LoVo (cell line): ENCODE measurements around the gene PCP2.

Experiments
- DNase-seq: peaks from one replicate; pipeline ENCODE4 v3.0.0-alpha.2; 2016; ENCODE audit warnings: low spot score

The PCP2 gene

GRCh38 chr19:7638802-7639465, 5.4 kb upstream of the PCP2 start:
- DNase-seq, result no peak

GRCh38 chr19:7637374-7638256, 4.1 kb upstream of the PCP2 start:
- DNase-seq, result peak; percentile 29

GRCh38 chr19:7636691-7637373, 3.3 kb upstream of the PCP2 start, which contains the start of gene STXBP2:
Gene STXBP2, plus strand, starts transcription at chr19:7637110. Its CDS starts 40 bp downstream, at chr19:7637150.
- peak; percentile 90 for DNase-seq

GRCh38 chr19:7636317-7636690, 2.8 kb upstream of the PCP2 start:
- no peak for DNase-seq

- no peak for DNase-seq
Measured at GRCh38 chr19:7635670-7636069, 2.2 kb upstream of the PCP2 start.

GRCh38 chr19:7632340-7633203, 947 bp downstream of the PCP2 start:
- DNase-seq, result no peak

GRCh38 chr19:7631577-7631976, 1.9 kb downstream of the PCP2 start:
- no peak for DNase-seq

GRCh38 chr19:7629347-7630054, 4.0 kb downstream of the PCP2 start, which contains the start of the genes PET100 and XAB2:
Gene PET100, plus strand, starts transcription at chr19:7629793. Its CDS starts 41 bp downstream, at chr19:7629834.
Gene XAB2, minus strand, starts transcription at chr19:7629545. Its CDS starts 18 bp downstream, at chr19:7629527.
- DNase-seq, result peak; percentile 98

- DNase-seq, result no peak
Measured at GRCh38 chr19:7628589-7629311, 4.8 kb downstream of the PCP2 start.

GRCh38 chr19:7627166-7627565, 6.4 kb downstream of the PCP2 start:
- DNase-seq, result no peak

- DNase-seq, result no peak
Measured at GRCh38 chr19:7625763-7626372, 7.7 kb downstream of the PCP2 start.

GRCh38 chr19:7624810-7625209, 8.7 kb downstream of the PCP2 start:
- DNase-seq, result no peak

GRCh38 chr19:7623725-7624603, 9.6 kb downstream of the PCP2 start:
- DNase-seq, result no peak

- no peak for DNase-seq
Measured at GRCh38 chr19:7622933-7623685, 10.4 kb downstream of the PCP2 start.

GRCh38 chr19:7620442-7621412, 12.8 kb downstream of the PCP2 start:
- no peak for DNase-seq

- no peak for DNase-seq
Measured at GRCh38 chr19:7619671-7620441, 13.7 kb downstream of the PCP2 start.
